Measurements from ENCODE around the gene SPAG16.
"Not testable (repeated sequence)": the region's sequence is repeated elsewhere in the genome, so short reads cannot be mapped to it uniquely, and the experiment has no call there.

SPAG16 gene

DNA sequence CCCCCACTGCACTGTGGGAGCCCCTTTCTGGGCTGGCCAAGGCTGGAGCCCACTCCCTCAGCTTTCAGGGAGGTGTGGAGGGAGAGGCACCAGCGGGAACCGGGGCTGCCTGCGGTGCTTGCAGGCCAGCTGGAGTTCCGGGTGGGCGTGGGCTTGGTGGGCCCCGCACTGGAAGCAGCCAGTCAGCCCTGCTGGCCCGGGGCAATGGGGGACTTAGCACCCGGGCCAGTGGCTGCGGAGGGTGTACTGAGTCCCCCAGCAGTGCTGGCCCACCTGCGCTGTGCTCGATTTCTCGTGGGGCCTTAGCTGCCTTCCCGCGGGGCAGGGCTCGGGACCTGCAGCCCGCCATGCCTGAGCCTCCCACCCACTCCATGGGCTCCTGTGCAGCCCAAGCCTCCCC is 434.1 kb downstream of the SPAG16 start:
- DNase-seq = not testable (repeated sequence)

DNA sequence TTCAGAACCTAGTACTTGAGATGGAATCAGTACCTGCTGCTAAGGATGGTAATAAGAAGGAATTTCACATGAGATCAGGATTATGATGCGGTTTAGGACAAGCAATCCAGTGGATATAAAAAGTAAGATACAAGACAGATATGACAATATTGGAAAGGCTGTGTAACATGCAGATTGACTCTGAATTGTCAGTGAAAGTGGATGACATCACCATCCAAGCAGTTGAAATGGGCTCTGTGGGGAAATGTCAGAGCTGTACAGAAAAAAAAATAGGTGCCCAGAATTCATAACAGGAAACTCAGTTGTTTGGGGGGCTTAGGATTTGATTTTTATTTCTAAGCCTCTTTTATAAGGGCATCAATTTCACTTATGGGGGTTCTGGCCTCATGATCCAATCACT is 438.3 kb downstream of the SPAG16 start:
- DNase-seq = no peak

DNA sequence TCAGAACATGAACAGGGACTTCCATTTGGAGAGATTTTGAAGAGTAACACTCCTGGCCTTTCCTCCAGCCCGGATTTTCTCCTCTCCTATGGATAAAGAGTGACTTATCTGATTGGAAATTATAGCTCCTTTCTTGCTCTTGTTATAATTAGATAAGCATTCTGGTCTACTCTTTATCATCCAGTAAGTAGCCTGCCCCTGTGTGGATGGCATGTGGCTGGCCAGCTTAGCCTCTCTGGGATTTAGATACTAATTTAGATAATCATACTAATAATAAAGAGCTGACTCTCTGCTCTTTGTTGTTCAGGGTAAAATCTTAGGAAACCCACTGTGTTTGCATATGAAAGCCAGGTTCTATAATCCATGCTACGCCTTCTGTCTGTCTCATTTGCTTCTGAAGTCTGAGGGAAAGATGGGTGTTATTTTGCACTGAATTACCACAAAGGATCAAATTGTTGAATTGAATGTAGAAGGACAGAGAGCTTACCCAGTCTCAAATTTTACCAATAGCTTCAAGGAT is 438.8 kb downstream of the SPAG16 start:
- DNase-seq = no peak

DNA sequence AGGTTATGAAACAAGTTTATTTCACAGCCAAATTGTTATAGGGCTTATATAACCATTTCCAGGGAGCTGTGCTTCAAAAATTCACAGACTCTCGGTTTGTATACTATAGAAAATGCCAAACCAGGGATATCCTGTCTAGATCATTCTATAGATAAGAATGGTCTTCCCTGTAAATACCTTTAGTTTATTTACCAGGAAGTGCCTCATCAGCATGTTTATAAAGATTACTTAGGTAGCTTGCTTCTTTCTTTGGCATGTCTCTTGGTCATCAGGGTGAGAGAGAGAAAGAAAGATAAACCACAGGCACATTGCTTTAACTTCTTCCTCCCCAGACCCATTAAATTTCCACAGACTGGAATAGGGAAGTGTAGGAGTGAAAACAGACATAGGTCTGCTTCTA is 439.4 kb downstream of the SPAG16 start:
- no peak for DNase-seq

DNA sequence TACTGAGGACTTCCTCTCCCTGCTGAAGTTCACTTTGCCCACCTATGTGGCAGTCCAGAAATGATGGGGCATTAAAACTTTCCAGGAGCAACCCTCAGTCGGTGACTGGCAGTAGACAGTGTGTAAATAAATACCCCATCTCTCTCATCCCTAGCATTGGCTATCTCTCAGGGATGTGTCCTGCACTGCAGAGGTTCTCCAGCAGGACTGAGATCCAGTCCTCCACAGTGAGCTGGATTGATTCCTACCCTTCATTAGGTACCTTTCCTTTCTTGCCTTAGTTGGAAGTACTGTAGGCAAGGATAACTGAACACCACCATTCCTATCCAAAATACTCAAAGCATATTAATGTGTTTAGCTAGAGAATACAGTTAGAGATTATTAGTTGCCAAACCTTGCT is 441.8 kb downstream of the SPAG16 start:
- no peak for DNase-seq

DNA sequence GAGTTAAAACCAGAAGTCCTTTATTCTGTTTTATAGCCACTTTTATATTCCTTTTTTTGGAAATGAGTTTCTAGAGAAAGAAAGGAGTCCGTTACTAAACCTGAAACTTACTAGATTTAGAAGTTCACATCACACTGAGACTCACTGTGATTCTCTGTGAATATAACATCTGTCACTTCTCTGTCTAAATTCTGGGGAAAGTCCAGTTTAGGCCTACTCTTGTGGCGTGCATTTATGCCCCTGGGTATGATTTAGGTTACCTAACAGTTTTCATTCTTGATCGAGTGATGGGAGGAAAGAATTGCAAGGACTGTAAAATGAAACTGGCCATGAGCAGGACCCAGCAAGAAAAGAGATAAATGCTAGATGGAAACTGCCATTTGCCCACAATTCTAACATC is 449.6 kb downstream of the SPAG16 start:
- DNase-seq = no peak

DNA sequence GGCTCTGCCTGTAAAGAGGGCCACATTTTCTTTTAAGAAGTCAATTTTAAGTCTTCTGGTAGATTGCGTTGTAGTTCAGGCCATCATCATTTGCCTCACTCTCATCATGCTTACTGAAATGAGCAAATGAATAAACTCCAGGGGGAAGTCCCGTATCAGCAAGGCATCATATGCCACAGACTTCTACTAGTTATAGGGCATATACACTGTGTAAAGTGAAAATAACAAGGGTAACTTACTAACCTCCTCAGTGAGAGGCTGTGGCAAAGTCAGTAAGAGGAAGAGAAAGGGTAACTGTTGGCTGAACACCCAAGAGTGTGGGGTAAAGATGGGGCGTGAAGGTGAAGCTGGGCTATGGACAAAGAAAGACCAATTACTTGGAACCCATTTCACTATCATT is 456.2 kb downstream of the SPAG16 start:
- DNase-seq = no peak

DNA sequence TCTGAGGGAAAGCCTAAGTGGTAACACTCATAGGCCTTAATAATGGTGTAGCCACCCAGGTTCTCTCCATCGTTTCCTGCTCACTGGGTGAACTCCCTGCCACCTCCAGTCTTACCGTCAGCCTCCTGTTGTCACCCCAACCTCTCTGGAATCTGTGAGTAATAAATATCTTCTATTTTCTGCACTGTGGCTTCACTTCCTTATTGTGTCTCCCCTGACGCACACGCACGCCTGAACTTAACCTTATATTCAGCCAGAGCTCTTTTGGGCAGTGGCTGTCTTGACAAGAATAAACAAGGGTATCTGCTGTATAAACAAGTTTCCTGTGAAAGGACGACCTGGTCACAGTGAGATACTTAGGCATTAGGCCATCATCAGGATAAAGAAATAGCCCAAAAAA is 467.2 kb downstream of the SPAG16 start:
- no peak for DNase-seq

DNA sequence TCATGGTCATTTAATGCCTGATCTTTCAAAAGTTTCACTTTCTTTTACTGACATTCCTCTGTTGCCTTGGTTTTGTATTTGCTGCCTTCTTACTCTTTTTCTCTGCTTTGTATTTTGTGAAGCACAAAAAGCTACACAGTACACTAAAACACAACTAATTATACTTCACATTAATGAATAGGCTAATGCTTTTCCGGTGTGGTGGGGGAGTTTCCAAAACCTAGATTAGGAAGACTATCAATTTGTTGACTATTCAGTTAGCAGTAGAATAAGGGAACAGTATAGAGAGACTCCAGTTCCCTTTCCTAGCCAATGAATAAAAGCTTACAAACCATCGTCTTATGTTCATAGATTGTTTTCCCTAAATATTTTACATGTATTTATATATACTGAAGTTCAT is 468.3 kb downstream of the SPAG16 start:
- no peak for DNase-seq

DNA sequence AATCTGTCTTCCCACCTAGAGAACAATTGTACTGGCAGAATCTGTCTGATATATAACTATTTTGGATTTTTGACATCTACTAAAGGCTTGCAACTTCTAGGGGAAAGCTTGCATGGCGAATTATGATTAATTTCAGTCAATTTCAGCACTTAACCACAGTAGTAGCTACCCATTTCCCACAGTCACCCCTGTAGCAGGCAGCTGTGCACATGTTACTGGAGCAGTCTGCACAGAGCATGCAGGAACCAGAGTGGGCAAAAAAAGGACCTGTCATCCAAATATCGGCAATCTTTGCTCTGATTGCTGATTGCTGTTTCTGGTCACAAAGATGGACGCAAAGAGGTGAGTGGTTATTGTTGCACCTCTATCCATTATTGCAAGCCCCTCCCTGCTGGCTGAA is 473.3 kb downstream of the SPAG16 start:
- DNase-seq = no peak

DNA sequence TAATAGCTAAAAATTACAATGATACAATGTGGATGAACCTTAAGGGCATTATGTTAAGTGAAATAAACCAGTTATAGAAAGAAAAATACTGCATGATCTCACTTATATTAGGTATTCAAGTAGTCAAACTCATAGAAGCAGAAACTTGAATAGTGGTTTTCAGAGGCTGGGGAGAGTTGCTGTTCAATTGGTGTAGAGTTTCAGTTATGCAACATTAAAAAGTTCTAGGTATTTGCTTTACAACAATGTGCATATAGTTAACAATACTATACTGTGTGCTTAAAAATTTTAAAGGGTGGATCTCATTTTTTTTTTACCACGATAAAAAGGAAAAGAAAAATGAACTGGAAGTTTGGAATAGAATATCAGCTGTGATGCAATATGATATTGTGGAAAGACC is 479.1 kb downstream of the SPAG16 start:
- no peak for DNase-seq

DNA sequence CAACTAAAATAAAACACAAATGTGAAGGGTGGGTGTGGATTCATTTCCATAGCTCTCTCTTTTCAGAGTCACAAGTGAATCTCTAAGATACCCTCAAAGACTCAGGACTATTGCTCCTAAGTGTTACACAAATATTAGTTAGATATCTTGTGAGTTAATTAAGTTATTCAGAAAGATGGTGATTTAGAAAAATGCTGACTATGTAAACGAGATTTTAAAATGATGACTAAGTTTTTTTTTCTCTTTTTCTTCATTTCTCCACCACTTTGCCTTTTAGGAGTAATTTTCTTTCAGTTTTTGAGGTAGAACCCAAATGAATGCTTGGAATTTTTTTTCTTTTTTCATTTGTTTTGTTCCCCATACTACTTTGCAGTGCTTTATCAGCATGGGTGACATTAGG is 479.7 kb downstream of the SPAG16 start:
- no peak for DNase-seq

DNA sequence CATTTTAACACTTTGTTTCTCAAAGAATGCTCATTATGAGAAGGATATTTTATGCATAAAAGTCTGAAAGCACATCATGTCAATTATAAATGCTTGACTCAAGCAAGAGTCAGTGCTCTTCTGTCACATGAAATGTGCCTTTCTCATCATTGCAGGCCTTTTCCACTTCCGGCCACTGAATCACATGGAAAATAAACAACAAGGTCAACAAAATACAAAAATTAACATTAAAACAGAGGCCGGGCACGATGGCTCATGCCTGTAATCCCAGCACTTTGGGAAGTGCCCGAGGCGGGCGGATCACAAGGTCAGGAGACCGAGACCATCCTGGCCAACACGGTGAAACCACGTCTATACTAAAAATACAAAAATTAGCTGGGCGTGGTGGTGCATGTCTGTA is 480.6 kb downstream of the SPAG16 start:
- no peak for DNase-seq

DNA sequence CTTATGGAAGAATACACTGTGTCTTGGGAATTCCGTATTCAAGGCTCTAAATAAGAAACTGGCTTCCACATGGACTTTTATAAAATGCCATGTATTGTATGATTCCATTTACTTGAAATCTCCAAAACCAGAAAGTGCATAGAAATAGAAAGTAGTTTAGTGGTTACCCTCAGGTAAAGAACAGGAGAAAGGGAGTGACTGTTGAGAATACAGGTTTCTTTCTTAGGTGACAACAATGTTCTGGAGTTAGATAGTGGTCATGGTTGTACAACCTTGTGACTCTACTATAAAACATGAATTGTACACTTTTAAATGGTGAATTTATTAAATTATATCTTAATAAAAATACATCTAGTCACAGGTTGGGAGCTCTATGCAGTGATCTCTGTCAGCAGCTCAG is 481.8 kb downstream of the SPAG16 start:
- DNase-seq = no peak

DNA sequence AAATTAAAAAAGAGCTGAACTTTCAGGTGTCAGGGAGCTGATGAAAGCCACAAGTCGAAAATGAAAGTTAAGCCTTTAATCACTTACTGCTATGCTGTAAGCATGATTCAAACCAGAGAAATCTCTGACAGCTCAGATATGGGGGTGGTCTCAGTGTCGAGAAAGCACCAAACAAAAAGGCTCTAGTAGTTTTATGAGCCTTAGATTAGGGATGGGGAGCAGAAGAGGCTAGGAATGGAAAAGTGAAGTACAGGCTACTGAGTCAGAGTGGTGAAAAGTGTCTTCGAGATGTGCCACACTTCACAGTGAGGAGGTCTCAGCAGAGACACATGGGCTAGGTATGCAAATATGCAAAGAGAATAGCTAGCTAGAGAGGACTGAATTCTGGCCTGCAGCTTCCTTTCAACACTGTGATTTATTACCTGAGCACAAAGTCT is 482.2 kb downstream of the SPAG16 start:
- no peak for DNase-seq

DNA sequence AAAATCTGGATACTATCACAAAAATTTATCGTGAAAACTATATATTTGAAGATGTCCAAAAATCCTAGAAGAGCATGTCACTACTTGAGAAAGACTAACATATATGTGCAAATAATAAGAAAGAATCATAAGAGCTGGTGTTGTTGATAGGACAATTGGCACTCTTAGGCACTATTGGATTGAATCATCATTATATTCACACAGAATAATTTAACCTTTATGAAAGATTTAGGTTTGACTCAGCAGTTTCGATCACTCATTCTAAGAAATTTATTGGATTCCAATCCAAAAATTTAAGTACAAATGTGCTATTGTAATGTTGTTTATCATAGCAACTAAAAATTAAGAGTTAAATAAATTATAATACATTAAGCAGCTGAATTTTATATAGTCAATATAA is 503.6 kb downstream of the SPAG16 start:
- DNase-seq = no peak

DNA sequence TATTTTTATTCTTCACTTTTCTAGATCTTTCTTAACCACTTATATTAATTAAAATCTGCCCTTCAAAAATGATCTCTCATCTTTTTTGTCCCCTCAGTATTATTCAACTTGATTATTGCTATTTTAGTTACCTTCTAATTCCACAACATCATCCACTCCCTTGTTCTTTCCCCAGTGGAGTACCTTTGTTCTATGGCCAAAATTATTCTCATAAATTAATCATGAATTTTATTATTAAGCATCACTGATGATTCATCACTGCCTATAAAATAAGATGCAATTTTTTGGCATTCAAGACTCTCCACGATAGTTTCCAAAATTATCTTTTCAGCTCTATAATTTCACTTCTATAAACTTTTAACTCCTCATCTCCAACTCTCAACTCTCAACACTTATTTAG is 505.7 kb downstream of the SPAG16 start:
- DNase-seq = no peak

DNA sequence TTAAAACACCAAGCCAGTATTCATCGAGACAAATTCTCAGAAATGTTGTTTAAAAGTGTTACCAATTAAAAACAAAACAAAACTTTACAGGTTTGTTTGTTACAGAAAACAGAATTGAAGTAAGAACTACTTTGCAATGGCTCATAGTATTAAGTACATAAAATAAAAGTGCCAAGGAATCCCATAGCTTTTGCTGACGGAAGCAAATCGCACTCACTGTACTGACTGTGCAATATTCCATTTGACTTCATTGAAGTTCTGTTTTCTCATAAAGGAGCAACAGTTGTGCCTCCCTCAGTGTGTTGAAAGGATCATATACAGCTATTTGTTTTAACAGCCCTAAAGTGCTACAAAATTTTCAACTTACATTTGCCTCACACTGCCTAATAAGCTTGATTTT is 507.8 kb downstream of the SPAG16 start:
- DNase-seq = no peak

DNA sequence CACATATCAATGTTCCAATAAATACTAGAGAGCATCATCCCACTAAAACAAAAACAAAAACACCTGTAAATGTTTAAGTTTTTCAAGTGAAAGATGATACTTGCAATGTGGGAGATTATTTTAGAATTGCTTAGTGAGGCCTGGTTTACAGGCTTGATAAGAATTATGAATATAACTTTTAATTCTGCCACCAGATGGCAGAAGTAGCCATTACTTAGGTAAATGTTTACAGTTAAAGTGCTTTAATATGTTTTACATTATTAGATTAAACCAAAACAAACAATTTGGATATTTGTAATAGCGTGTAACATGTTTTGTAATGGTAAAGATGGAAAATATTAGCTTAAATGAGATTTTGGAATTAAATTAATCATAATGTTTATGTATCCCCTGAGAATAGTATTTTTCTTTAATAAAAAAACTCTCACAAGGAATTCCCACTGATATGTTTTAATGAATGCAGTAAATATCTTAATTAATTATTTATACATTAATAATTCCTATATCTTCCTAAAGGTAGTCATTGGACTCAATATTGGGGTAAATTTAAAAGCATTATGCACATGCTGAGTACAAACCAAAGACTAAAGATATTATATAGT is 522.0 kb downstream of the SPAG16 start:
- no peak for DNase-seq

DNA sequence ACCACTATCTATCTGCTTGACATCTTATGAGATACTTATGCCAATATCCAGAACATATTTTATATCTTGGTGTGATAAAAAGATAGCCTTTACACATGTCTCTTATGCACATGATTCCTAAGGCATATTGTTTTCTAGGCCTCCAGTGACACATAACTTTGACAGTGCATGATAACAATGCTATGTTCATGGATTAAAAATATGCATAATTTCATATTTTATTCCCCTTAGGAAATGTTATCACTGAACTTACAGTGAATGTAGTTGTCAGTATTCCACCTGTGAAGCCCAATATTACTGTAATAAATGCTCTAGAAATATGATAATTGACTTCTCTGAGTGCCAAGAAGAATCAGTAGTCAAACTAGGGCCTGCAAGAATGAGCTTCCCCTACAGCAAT is 532.3 kb downstream of the SPAG16 start:
- DNase-seq = no peak

DNA sequence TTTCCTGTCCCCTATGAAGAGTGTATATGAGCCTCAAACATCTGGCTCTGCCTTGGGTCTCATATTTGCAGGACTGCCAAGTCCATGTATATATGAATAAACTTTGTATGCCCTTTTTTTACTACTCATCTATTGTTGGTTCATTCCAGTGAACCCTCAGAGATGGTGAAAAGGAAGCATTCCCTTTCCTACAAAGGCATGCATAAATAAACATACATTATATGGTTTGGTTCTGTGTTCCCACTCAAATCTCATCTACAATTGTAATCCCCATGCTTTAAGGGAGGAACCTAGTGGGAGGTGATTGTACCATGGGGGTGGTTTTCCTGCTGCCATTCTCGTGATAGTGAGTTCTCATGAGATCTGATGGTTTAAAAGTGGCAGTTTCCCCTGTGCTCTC is 534.2 kb downstream of the SPAG16 start:
- no peak for DNase-seq

DNA sequence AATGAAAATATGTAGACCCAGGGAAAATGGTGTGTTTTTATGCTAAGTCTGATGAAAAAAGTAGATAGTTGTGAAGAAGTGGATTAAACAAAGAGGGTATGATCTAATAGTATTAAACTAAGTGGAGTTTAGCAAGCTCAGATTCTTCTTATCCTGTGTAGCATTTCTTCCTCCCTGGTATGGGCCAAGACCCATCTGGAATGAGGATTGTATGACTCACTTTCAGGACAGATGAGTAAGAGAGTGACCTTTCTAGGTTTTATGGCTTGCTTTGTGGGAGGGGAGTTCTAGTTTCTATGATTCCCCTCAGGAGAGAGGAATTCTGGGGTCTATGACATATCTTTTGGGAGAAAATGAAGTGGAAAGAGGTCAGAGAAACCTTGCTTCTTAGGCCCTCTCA is 550.1 kb downstream of the SPAG16 start:
- DNase-seq = no peak

DNA sequence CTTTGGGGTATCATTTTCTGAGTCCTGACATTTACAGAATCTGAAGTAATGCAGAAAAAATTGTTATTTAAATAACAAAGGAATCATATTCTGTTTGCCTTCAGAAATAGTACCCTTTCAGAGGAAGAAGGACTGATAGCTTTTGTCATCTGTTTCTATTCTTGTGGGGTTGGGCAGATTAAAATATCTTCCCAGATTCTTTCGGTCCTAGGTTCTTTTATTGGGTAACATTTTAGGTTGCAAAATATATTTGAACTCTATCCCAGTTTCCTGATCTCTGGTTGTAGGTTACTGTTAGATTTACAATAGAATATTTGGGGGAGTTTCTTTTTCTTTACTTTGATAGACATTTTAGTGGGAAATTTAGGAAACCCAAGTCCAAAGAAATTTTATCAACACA is 550.5 kb downstream of the SPAG16 start:
- DNase-seq = no peak

DNA sequence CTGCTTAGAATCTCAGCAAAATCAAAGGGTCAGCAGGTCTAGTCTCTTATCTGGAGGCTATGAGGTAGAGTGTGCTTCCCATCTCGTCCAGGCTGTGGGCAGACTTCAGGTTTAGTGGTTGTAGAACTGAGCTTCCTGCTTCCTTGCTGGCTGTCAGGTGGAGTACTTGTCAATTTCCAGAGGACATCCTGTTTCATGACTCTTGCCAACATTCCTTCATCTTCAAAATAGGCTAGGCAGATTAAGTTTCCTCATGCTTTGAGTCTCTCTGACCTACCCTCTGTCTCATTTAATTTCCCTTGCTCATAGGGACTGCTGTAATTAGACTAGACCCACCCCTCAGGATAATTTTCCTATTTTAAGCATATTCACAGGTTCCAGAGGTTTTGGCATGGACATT is 562.6 kb downstream of the SPAG16 start:
- DNase-seq = no peak

DNA sequence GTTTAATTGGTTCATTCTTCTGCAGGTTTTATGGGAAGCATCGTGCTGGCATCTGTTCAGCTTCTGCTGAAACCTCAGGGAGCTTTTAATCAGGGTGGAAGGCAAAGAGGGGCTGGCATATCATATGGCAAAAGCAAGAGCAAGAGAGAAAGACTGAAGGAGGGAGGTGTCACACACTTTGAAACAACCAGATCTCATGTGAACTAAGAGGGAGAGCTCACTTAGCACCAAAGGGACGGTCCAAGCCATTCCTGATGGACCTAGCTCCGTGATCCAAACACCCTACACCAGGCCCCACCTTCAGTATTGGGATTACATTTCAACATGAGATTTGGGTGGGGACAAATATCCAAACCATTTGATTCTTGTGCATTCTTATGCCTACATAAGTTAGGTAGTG is 563.1 kb downstream of the SPAG16 start:
- DNase-seq = no peak

DNA sequence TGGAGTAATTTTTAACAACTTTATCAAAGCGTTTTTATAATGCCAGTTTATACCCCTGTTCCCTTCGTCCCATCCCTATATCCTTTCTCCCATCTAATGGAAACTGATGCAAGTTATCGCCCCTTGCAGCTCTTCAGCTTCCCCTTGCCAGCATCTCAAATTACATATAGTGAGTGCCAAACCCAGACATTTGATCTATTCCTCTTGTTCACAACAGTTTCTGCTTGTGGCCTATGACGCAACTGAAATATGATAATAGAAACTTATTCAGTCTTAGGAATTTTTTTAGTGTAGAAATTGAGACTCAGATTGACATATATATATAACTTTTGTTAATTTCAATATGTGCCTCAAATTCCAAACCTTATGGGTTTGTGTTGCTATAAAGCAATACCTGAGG is 564.4 kb downstream of the SPAG16 start:
- DNase-seq = no peak

All from cortex of kidney (tissue), 1 donor.